Measurements from ENCODE around the gene TRIM42. TPM values are rescaled to one million over a fixed set of nuclear protein-coding genes. Genes with fewer than 3 reads are reported as not detected.
A peak's percentile ranks its signal among the peaks of the same experiment; 100 is the strongest.

The TRIM42 gene
- total RNA-seq, 1 donor from 2014 or later, result not detected

DNA sequence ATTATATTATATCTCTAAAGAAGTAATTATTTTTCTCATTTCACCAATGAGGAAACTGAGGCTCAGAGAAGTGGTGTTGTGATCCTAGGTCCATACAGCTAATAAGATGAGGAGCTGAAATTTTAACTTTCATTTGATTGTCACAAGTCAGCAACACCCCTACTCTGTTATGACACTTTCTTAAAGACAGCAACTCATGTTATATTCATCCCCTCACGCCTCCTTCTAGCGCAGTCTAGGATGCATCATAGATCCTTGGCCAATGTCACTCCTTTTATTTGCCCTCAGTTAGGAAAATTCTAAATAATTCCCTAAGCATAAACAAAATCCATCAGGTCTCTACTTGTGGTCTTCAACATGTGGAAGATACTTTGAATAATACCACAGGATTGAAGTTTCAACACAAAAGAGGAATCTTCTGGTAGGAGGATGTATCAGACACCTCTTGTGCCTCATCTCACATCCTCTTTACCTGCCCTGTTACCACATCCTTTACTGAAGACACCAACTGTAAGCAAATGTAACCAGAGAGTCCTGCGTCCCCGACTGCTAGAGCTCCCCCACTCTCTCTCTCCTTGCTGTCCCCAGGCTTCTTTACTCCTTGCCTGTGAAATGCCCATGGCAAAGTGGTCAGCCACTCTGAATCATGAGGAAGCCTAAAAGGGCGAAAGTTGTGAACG lies 53.7 kb downstream of the TRIM42 start:
- DNase-seq, result no peak
- Mint-ChIP-seq H3K27me3 (ENCODE audit: unreplicated experiment) (no peaks in the 10 kb centered on the region), H3K9me3 (ENCODE audit: unreplicated experiment) (no peaks in the 10 kb centered on the region), H3K27ac (ENCODE audit: unreplicated experiment) (no peak overlapping the region), H3K4me3 (ENCODE audit: unreplicated experiment) (no peak overlapping the region), H3K4me1 (ENCODE audit: low read depth, unreplicated experiment) (peaks cover 6% of the 10 kb centered on the region), H3K36me3 (ENCODE audit: unreplicated experiment) (peaks cover 4% of the 10 kb centered on the region)
- TF ChIP-seq, protein P1, sequence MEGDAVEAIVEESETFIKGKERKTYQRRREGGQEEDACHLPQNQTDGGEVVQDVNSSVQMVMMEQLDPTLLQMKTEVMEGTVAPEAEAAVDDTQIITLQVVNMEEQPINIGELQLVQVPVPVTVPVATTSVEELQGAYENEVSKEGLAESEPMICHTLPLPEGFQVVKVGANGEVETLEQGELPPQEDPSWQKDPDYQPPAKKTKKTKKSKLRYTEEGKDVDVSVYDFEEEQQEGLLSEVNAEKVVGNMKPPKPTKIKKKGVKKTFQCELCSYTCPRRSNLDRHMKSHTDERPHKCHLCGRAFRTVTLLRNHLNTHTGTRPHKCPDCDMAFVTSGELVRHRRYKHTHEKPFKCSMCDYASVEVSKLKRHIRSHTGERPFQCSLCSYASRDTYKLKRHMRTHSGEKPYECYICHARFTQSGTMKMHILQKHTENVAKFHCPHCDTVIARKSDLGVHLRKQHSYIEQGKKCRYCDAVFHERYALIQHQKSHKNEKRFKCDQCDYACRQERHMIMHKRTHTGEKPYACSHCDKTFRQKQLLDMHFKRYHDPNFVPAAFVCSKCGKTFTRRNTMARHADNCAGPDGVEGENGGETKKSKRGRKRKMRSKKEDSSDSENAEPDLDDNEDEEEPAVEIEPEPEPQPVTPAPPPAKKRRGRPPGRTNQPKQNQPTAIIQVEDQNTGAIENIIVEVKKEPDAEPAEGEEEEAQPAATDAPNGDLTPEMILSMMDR (IDR thresholded peaks at IDR 0.05; ENCODE audit: partially characterized antibody, unreplicated experiment), result no peak

DNA sequence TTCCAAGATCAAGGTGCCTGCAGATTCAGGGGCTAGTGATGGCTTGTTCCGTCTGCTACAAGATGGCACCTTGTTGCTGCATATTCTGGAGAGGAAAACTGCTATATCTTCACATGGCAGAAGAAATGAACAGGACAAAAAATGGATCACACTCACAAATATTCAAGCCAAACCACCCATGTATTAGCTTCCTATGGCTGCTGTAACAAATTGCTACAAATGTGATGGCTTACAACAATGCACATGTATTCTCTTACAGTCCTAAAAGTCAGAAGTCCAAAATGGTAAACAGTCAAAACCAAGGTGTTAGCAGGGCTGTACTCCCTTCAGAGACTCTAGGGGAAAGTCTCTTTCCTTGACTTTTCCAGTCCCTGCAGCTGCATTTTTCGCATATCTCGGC lies 55.8 kb downstream of the TRIM42 start:
- H3K4me3 Mint-ChIP-seq (ENCODE audit: unreplicated experiment), result no peak overlapping the region
- peaks cover 4% of the 10 kb centered on the region for H3K36me3 Mint-ChIP-seq (ENCODE audit: unreplicated experiment)
- H3K27ac Mint-ChIP-seq (ENCODE audit: unreplicated experiment), result no peak overlapping the region
- H3K27me3 Mint-ChIP-seq (ENCODE audit: unreplicated experiment), result peaks cover 2% of the 10 kb centered on the region
- H3K9me3 Mint-ChIP-seq (ENCODE audit: unreplicated experiment), result no peaks in the 10 kb centered on the region
- no peaks in the 10 kb centered on the region for H3K4me1 Mint-ChIP-seq (ENCODE audit: low read depth, unreplicated experiment)
- TF ChIP-seq, protein P1 (IDR thresholded peaks at IDR 0.05; ENCODE audit: partially characterized antibody, unreplicated experiment), result no peak
- no peak for DNase-seq

DNA sequence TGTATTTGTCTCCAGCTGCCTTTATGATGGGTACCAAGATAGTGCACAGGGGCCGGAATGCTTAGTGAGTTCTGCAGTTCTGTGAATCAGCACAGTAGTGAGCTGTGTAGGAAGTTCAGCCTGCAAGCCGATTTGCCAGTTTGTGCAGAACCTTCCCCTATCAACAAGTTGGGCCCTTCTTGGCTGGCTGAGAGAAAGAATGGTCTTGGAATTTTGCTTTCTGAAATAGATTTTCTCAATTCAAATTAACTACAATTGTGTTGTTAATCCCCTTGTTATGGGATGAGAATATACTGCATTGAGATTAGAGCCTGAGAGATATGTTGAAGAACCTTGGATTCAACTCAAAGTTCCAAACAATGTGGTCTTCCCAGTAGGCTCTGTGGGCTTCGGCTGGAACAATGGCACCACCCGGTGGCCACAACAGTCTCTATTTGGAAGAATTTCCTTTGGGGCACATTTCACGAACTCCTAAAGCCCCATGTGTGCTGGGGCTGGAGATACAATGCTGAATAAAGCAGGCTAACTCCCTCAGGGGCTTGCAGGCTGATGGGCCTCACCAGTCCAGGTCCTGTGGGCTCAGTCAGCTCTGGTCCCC lies 59.1 kb downstream of the TRIM42 start:
- Mint-ChIP-seq H3K27ac (ENCODE audit: unreplicated experiment) (no peak overlapping the region), H3K4me3 (ENCODE audit: unreplicated experiment) (no peak overlapping the region), H3K9me3 (ENCODE audit: unreplicated experiment) (no peaks in the 10 kb centered on the region), H3K27me3 (ENCODE audit: unreplicated experiment) (peaks cover 2% of the 10 kb centered on the region), H3K4me1 (ENCODE audit: low read depth, unreplicated experiment) (no peaks in the 10 kb centered on the region), H3K36me3 (ENCODE audit: unreplicated experiment) (peaks cover 4% of the 10 kb centered on the region)
- TF ChIP-seq, protein P1 (IDR thresholded peaks at IDR 0.05; ENCODE audit: partially characterized antibody, unreplicated experiment), result peak; percentile 60
- peak; percentile 78 for DNase-seq

DNA sequence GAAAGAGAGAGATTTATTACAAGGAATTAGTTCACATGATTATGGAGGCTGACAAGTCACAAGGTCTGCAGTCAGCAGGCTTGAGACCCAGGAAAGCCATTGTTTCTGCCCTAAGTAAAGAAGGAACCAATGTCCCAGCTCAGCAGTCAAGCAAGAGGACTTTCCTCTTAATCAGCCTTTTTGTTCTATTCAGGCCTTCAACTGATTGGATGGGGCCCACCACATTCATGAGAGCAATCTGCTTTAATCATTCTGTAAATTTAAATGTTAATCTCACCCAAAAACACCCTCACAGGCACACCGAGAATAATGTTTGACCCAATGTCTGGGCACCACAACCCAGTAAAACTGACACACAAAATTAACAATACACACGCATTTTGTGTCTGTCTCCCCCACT lies 64.3 kb downstream of the TRIM42 start:
- Mint-ChIP-seq H3K27me3 (ENCODE audit: unreplicated experiment) (peaks cover 2% of the 10 kb centered on the region), H3K27ac (ENCODE audit: unreplicated experiment) (no peak overlapping the region), H3K9me3 (ENCODE audit: unreplicated experiment) (no peaks in the 10 kb centered on the region), H3K36me3 (ENCODE audit: unreplicated experiment) (no peaks in the 10 kb centered on the region), H3K4me3 (ENCODE audit: unreplicated experiment) (no peak overlapping the region), H3K4me1 (ENCODE audit: low read depth, unreplicated experiment) (no peaks in the 10 kb centered on the region)
- TF ChIP-seq, protein P1 (IDR thresholded peaks at IDR 0.05; ENCODE audit: partially characterized antibody, unreplicated experiment), result no peak
- no peak for DNase-seq

DNA sequence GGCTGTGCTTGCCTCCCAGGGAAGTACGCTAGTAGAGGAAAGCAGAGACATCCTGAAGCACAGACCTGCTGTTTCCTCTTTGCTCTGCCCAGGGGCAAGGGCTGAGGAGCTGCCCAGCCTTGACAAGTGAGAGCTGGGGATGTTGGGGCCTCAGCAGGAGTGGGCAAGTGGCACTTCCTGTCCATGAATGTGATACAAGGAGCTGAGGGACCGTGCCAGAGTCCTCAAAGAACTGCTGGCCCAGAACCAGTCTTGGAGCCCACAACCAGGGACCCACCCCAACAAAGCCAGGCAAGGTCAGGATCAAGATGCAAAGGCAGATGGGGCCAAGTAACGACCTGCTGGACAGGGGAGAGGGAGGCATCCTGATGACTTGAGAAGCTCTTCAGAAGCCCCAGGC lies 70.3 kb downstream of the TRIM42 start:
- Mint-ChIP-seq H3K4me1 (ENCODE audit: low read depth, unreplicated experiment) (no peaks in the 10 kb centered on the region), H3K27me3 (ENCODE audit: unreplicated experiment) (no peaks in the 10 kb centered on the region), H3K36me3 (ENCODE audit: unreplicated experiment) (no peaks in the 10 kb centered on the region), H3K27ac (ENCODE audit: unreplicated experiment) (no peak overlapping the region), H3K4me3 (ENCODE audit: unreplicated experiment) (no peak overlapping the region), H3K9me3 (ENCODE audit: unreplicated experiment) (no peaks in the 10 kb centered on the region)
- no peak for DNase-seq
- TF ChIP-seq, protein P1 (IDR thresholded peaks at IDR 0.05; ENCODE audit: partially characterized antibody, unreplicated experiment), result no peak

All from glutamatergic neuron (in vitro differentiated cells).